ENCODE measurements around the gene EYA4.

The EYA4 gene

DNA sequence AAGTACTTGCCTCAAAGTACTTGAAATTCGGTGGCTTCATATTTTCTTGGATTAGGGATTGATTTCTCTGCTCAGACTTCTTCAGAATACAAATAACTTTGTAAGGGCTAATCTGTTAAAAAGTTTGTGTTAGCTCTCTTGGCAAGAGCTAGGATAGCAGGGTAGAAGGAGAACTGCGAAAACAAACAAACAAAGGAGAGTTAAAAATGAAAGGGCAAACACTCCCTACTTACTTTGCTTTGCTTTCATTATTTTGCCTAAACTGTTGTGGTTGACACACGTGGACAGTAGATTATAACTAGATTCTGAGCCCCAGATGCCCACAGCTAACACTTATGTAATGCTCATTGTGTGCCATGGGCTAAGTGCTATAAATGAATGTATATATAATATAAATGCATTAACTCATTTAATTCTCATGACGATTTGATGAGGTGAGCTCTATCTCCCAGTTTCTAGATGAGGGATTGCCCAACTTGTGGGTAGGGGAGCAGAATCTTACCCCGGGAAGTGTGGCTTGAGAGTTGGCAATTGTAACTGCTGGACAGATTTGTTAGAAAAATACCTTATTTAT, 48.7 kb downstream of the EYA4 start:
- no peak for FAIRE-seq

DNA sequence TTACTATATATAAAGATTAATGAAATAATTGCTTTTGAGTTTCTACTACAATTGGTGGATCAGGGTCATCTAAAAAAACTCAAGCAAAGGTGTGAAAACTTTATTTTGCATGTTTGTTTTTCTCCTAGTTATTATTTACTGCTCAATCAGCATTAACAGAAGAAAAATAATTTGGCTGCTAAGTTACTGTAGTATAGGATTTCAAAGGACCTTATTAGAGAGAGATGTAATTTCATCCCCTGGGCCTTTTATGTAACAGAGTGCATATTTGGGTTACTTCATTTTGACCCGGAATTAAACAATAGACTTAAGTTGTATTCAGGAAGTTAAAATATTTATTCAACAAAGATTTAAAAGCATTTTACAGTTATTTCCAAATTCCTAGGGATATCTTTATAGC, 49.8 kb downstream of the EYA4 start:
- FAIRE-seq: peak; percentile 15

DNA sequence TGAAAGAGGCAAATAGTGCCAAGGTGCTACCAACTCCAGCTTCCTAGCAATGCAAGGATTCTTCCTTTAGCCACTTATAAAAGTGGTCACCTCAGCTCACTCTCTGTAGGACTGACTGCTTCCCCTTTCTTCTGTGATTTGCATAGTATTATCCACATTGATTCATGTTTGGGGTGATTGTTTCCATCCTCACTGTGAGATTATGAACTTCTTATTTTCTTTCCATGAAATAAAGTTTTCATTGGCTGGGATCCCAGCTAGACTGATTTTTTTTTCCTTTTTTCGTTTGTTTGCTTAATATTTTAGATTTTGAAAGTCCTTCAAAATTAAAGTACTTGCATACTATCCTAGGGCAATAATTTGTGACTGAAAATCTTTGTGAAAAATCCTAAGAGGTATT, 50.5 kb downstream of the EYA4 start:
- FAIRE-seq: no peak

DNA sequence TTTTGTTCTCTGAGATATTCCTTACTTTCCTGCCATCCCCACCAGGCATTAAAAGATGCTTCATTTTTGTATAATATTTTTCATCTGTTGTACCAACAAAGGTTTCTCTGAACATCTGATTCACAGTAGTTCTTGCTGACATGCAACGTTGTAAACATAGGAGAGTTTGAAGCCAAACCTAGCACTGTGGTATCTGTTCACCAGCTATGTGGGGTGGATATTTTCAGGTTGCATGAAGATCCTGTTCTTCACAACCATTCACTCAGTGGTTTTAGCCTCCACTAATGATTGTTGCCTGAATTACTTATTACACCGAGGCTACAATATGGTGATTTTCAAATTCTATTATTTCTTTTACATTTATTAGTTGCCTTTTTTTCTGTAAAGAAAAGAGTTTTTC, 56.5 kb downstream of the EYA4 start:
- no peak for FAIRE-seq

DNA sequence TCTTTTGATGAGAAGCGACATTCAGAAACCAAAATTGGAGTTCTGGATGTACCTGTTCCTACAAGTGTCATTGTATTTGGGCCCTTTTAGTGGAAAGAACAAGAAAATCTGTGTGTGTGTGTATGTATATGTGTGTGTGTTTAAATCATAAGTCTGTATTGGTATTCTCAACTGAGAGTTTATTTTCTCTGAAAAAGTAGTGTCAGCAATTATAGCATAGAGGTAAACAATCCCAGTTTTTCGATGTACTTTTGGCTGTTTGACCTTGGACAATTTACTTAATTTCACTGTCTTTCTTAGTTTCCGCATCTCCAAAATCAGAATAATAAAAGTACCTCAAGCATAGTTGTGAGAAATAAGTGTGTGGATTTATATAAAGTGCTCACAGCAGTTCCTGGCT, 57.2 kb downstream of the EYA4 start:
- no peak for FAIRE-seq

DNA sequence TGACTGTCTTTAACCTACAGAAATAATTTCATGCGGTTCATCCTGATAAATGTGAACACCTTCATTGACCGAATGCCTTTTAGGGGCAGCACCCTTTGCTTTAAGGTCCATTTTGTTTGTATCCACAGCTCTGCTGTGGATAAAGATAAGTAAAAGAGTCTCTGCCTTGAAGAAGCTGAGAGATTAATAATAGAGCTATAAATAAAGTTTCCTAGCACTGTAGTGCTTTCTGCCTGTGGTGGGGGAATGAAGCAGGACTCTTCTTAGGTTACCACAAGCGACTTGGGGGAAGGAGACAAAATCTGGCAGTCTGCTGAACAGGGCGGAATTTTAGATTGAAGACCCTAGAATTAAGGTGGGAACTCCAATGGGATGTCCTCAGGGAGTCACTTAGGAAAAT, 57.6 kb downstream of the EYA4 start:
- no peak for FAIRE-seq

DNA sequence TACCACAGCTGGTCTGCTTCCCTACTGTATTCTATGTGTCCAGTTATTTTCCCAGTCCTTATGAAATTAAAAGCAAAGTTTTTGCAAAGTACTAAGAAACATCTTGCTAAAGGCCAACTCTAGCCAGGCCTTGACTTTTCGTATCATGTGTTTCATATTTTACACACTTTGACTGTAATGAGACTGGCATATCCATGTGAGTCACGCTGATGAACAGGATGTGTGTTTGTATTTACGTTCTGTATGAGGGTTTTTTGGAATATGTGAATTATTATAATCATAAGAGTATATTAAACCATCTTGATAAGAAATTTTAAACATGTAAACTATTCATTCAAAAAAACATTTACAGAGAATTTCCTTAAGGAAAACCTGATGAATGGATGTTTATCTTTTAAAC, 59.7 kb downstream of the EYA4 start:
- no peak for FAIRE-seq

DNA sequence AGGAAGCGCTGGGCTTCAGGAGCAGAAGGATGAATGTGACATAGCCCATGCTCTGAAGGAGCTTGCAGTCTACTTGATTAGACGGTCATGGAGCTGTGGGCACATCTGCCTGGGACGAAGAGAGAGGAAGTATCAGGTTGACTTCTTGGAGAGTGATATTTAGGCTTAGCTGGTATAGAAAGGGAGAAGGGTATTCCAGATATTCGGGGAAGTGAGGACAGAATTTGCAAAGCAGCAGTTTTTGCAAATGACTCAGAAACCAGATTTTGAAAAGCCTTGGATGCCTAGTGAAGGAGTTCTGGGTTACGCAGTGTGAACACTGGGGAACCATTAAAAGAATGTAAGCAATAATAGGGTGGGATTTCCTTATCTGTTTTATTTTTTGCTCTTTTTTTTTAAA, 60.7 kb downstream of the EYA4 start:
- FAIRE-seq: no peak

DNA sequence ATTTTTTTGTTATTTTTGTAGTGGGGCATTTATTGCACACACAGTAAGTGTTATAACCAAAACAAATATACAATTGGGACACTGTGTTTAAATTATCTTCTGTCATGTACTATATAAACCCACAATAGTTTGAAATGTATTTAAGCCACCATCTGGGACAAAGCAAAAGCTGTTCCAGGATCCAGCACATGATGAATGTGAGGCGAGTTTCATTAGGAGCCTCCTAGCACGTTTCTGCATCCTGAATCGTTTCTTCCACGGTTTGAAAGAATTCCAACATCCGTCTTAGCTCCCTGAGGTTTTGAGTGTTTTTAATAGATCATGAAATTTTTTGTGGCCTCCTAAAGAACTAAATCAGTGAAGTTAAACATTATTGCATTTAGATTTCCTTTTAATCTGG, 65.8 kb downstream of the EYA4 start:
- FAIRE-seq: no peak

DNA sequence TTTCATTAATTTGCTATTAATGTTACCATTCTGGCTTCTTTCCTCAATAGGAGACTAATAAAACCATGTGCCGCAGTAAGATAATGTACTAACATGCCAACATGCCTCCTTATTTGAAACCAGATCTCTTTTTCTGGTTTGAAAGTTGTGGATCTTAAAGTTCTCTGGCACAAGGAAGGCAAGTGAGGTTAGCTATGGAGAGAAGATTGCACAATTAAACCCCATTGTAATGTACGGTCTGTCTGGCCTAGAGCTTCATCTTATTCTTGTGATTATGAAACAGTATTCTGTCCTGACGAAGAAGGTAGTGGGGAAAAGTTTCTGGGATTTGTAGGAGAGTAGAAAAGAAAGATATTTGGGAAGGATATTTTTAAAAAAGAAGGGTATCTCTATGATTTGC, 68.4 kb downstream of the EYA4 start:
- no peak for FAIRE-seq

DNA sequence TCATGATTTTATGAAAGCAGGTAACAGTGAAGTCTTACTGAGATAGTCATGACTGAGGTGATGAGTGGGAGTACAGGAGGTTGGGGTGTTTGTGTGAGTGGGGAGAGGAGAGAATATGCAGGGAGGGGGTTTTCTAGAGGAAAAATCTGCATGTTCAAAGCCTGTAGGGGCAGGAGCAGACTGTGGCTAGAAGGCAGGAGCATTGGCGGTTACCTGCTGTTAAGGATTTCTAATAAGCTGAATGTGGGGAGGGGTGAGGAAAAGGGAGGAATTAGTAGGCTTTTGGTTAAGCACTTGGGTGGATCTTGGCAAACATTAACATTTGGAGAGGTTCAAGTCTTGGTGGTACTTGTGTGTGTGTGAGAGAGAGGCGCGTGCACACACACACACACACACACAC, 70.8 kb downstream of the EYA4 start:
- FAIRE-seq: no peak

DNA sequence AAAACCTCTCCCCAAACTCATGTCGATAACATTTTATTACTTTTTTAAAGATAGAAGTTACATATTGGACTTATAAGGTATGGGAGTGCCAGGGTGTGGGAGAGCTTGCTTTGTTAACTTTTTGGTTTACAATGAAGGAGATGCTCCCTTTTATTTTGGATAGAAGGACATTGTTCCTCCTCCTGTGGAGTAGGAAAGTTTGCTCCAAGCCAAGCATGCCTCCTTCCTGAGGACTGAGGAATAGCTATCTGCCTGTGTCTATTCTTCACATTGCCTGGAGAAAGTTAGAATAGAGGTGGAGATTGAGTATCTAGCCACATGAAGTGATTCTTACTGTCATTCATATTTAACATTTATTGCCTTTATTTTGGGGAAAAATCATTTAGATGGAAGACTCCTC, 71.9 kb downstream of the EYA4 start:
- FAIRE-seq: no peak

DNA sequence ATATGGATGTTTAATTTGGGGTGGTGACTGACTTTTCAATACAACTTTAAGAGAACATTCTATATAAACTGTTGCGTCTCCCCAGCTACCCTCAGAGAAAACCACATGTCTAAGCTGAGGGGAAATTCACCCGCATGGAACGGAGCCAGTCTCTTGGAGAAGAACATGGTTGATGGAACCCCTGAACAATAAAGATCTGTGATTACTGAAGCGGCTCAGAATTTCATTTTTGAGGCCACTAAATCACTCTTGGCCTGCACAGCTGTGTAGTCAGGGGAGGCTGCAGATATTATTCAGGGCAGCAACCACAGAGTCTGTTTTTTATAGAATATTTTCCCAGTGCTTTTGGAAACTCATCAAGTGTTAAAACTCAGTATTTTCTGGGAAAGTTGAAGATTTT, 73.8 kb downstream of the EYA4 start:
- no peak for FAIRE-seq

DNA sequence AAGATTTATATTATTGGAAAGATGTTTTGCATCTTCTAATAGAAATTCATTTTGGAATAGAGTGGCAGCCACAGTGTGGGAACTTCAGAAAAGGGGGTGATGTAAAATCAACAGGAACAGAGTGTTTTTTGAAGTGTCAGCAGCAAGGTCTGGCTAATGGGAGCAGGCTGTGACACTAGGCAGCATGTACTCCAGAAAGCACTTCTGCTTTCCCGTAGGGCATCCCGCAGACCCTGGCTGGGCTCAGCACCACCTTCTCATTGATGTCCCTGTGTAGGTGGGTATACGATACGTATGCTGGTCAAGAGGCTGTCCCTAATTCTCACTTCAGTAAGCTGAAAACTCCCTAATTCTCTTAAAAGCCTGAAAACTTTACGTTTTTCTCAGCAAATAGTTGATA, 74.7 kb downstream of the EYA4 start:
- no peak for FAIRE-seq

DNA sequence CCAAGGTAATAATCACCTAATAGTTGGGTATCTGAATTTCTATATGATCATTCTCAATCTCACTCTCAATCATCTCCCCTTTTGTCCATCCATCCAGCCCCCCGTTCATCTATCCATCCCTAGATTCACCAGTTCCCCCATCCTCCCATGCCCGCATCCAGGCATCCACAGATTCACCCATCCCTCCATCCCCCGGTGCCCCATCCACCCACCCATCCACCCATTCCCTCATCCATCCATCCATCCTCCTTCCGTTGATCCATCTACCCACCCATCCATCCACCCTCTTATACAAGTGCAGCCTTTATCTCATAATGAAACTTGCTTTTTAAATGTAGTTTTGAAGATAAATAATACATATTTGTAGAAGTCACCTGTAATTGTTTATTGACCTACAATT, 76.5 kb downstream of the EYA4 start:
- no peak for FAIRE-seq

DNA sequence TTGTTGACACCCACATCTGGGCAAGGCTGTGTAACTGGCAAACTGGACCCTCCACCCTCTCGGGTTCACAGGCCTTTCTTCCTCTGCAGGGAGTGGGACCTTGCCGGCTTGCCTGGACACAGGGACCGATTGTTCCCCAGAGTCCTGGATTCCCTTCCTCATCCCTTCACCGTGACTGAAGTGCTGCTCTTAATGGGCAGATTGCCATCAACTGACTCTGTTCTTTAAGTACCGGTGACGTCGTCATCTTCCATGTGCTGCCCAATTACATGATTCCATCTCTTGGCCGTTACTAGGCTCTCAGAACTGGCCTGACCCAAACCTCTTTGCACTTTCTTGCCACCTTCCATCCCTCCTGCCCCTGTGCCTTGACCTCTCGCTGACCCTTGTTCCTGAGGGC, 85.4 kb downstream of the EYA4 start:
- no peak for FAIRE-seq

DNA sequence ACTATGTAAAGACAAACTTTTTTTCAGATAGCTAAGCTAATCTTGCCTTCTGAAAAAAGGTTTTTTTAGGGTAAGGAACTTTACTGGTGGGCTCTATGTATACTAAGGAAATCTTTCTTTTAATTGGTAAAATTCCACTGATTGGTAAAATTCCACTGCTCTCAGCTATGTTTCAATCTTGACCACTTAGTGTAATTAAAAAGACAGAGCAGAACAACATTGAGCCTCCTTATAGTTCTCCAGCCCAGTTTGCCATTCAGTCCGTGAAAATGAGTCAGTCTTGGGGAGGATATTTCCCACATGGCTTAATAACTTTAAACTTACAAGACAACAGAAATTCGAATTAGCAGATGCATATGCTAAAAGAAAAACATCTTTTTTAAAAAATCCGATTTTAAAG, 92.7 kb downstream of the EYA4 start:
- no peak for FAIRE-seq

DNA sequence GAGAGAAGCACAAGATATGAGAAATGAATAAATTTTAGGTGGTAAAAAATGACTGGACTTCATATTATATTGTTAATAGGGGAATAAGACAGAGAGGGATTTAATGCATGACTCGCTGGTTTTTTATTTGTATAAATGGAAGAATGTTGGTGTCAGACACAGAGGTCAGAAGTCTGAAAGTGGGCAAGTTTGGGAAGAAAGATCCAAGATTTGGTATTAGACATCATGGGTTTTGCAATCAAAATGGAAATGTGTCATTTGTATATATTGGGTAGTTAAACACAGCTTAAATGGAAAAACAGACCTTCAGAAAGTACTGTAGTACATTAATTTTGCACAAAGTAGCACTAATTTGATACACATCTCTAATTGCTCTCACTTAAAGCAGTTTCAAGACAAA, 96.2 kb downstream of the EYA4 start:
- no peak for FAIRE-seq

DNA sequence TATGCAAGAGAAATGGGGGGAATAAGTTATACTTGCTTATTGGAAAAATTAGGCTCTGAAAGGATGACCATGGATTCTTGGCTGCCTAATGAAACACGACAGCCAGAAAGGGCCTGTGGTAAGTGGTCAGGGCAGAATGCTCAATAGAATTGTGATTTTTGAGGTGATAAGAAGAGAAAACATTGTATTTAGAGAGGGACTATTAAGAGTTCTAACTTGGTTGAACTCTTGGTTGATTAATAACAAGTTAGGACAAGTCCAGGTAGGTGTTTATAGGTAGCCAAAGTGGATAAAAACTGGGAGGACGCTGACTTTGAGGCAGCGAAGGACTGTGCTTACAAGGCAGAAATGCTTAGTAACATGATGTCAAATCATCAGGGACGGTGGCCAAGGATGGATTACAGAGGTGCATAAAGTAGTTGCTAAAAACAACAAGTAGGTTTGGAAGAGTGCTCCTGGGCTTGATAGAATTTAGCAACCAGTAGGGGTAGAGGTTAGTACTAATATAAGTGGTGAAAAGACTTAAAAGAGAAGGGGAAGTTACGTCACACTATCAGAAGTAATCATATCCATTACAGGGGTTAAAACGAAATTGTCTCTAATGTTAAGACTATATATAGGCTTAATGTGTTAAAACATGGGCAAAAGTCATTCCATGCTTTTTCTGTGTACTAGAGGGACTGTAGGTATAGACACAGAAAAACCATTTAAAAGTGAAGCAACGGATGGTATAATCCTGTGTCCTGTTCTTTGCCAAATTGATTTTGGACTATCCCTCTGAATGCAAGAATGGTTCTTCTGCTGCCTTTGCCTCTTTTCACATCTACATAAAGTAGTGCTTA, 98.6 kb downstream of the EYA4 start:
- FAIRE-seq: no peak

DNA sequence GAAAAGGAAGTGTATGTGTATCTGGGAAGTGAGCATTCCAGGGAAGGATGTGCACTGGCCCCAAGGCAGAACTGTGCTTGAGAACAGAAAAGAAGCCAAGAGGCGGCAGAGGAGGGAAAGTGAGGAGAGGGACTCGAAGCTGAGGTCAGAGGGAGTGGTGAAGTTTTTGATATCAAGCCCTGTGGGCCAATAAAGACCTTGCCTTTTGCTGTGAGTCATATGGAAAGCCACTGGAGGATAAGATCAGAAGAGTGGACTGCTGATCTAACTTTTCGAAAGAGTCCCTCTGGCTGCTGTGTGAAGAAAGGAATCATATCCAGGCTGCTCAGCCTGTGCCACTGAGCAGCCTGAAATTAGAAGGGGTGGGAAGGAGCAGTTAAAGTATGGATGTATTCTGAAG, 99.4 kb downstream of the EYA4 start:
- FAIRE-seq: no peak

DNA sequence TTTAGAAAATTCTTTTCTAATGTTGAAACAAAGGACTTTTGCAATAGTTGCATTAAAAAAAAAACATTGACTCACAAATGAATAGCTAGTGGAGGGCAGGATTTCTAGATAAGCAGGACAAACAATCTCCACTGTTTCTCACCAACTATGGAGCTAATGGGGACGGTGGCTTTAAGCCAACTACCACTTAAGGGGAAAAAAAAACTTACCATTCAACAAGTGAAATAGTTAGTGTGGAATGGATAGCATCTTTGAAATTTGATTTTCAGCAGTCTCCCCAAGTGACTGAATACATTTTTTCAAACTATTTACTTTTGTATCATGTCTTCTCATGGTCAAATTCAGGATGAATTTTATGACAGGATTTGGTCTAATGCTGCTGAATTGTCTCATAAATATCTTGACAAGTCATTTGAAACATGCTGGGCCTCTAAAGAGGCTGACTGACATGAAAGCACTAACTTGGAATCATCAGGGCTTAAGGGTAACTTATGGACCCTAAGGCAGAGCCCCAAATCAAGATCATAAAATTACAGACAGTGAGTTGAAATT, 100.5 kb downstream of the EYA4 start:
- FAIRE-seq: no peak

DNA sequence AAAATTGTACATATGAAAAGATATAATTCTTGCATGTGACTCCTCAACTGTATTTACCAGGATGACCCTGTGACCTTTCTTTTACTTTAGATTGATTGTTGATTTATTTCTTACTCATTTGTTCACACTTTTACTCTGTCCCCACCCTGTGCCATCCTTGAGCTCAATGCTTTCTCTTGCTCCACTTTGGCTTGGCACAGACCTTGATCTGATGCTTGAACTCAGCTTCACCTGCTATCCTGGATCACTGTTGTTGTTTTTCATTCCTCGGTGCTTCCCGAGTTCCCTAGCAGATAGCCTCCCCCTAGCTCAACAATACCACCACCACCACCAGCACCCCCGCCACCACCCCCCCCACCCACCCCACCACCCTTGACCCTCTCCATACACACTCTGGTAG, 102.1 kb downstream of the EYA4 start:
- no peak for FAIRE-seq

DNA sequence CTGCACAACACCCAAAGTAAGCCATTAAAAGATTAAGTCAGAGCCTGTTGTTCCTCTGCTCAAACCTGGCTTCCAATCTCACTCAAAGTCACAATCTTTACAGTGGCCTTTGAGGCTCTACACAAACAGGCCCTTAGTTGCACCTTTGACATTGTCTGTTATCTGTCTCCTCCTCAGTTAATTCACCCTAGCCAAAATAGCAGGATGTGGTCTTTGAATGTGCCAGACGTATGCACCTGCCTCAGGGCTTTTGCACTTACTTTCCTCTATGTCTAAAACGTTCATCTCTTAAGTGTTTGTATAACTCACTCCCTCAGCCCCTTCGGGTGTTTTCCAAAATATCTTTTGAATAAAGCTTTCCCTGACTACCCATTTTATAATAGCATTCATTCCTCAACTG, 107.7 kb downstream of the EYA4 start:
- no peak for FAIRE-seq

DNA sequence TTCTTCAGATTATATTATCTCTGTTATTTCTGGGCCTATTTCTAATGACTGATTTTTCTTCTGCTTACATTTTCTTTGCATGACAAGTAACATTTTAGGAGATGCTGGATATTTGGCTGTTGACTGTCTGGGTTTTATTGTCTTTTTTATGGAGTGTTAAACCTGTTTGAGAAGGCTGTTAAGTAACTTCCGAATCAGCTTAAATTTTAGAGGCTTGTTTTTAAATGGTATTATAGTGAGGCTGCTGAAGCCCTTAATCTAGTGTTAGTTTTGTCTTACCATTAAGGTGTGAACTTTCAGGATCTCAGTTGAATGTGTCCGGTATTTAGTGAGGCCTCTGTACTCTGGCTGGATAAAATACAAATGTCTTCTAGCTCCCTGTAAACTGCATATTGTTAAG, 109.8 kb downstream of the EYA4 start:
- no peak for FAIRE-seq

DNA sequence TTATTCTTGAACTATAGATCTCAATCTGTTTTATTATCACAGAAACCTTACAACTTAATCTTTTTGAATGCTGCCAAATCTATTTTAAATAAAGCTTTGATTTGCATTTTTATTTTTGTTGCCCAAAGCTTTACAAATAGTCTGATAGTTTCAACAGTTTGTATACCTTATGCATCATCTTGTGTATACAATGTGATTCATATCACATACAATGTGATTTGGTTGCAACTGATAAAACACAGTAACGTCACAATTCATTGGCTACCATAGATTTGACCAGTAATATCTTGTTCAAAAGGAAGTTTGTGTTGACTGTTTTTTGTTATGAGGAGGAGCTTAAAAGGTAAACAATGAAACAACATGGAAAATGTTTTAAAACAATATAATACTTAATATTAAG, 110.9 kb downstream of the EYA4 start:
- FAIRE-seq: no peak

All from endometrium (tissue), 2 donors.